ENCODE data around the gene PSD4. TPM values are rescaled to one million over a fixed set of nuclear protein-coding genes. Genes with fewer than 3 reads are reported as not detected.

Gene PSD4
- total RNA-seq, 1 donor from 2014 or later: 38.8 TPM

- peaks cover 5% of the 10 kb centered on the region for H3K36me3 Mint-ChIP-seq
- H3K4me1 Mint-ChIP-seq (ENCODE audit: unreplicated experiment): peaks cover 10% of the 10 kb centered on the region
- H3K27me3 Mint-ChIP-seq: peaks cover 8% of the 10 kb centered on the region
- H3K4me3 Mint-ChIP-seq: no peak overlapping the region
- no peak overlapping the region for H3K27ac Mint-ChIP-seq
- TF ChIP-seq CTCF (conservative IDR thresholded peaks at IDR 0.05): no peak
- H3K9me3 Mint-ChIP-seq: no peaks in the 10 kb centered on the region
- DNase-seq (ENCODE audit: extremely low spot score, unreplicated experiment): no peak
Measured at GRCh38 chr2:113237604-113238160, 63.9 kb downstream of the PSD4 start.

GRCh38 chr2:113238871-113239839, 65.4 kb downstream of the PSD4 start:
- no peaks in the 10 kb centered on the region for H3K9me3 Mint-ChIP-seq
- H3K4me3 Mint-ChIP-seq: no peak overlapping the region
- H3K36me3 Mint-ChIP-seq: peaks cover 5% of the 10 kb centered on the region
- DNase-seq (ENCODE audit: extremely low spot score, unreplicated experiment): no peak
- no peak overlapping the region for H3K27ac Mint-ChIP-seq
- peaks cover 8% of the 10 kb centered on the region for H3K27me3 Mint-ChIP-seq
- peaks cover 10% of the 10 kb centered on the region for H3K4me1 Mint-ChIP-seq (ENCODE audit: unreplicated experiment)
- TF ChIP-seq CTCF (conservative IDR thresholded peaks at IDR 0.05): no peak

GRCh38 chr2:113240150-113240914, 66.6 kb downstream of the PSD4 start:
- Mint-ChIP-seq H3K4me1 (ENCODE audit: unreplicated experiment) (peaks cover 11% of the 10 kb centered on the region), H3K4me3 (peak overlapping the region; percentile 20), H3K9me3 (no peaks in the 10 kb centered on the region), H3K27me3 (peaks cover 8% of the 10 kb centered on the region), H3K36me3 (peaks cover 5% of the 10 kb centered on the region), H3K27ac (peak overlapping the region; percentile 87)
- no peak for TF ChIP-seq CTCF (conservative IDR thresholded peaks at IDR 0.05)
- no peak for DNase-seq (ENCODE audit: extremely low spot score, unreplicated experiment)

- H3K27ac Mint-ChIP-seq: peak overlapping the region; percentile 87
- H3K36me3 Mint-ChIP-seq: peaks cover 5% of the 10 kb centered on the region
- no peaks in the 10 kb centered on the region for H3K9me3 Mint-ChIP-seq
- no peak for TF ChIP-seq CTCF (conservative IDR thresholded peaks at IDR 0.05)
- peaks cover 16% of the 10 kb centered on the region for H3K4me1 Mint-ChIP-seq (ENCODE audit: unreplicated experiment)
- H3K4me3 Mint-ChIP-seq: peak overlapping the region; percentile 20
- peaks cover 8% of the 10 kb centered on the region for H3K27me3 Mint-ChIP-seq
- no peak for DNase-seq (ENCODE audit: extremely low spot score, unreplicated experiment)
Measured at GRCh38 chr2:113240915-113241911, 67.4 kb downstream of the PSD4 start.

All from type B pancreatic cell (in vitro differentiated cells).